ENCODE data around the gene RNF32. TPM values are rescaled to one million over a fixed set of nuclear protein-coding genes. Genes with fewer than 3 reads are reported as not detected.

Gene RNF32
- total RNA-seq, 4 donors from 2014 or later, result 0.30 to 4.2 (median 1.5) TPM

- intact Hi-C loops (cut with DNase I; ENCODE audit: low total_unique reads), result no loop called here
- no peak for TF ChIP-seq POLR2A (IDR thresholded peaks at IDR 0.05)
- no peak for TF ChIP-seq CTCF (IDR thresholded peaks at IDR 0.05)
- 68 to 69% methylated on average over 4 of the region's 4 CpGs for WGBS, 2 donors
- DNase-seq (ENCODE audit: low spot score in 2 of 2), result no peak
- H3K4me3 ChIP-seq (ENCODE audit: low read depth, poor library complexity, severe bottlenecking), result no peak overlapping the region
Measured at GRCh38 chr7:156655983-156656382, 15.4 kb downstream of the RNF32 start.

GRCh38 chr7:156656598-156656997, 16.0 kb downstream of the RNF32 start:
- WGBS, 2 donors, result 69 to 74% methylated on average over 7 of the region's 7 CpGs
- intact Hi-C loops (cut with DNase I; ENCODE audit: low total_unique reads), result no loop called here
- H3K4me3 ChIP-seq (ENCODE audit: low read depth, poor library complexity, severe bottlenecking), result no peak overlapping the region
- TF ChIP-seq CTCF (IDR thresholded peaks at IDR 0.05) (no peak), POLR2A (IDR thresholded peaks at IDR 0.05) (no peak)
- no peak for DNase-seq (ENCODE audit: low spot score in 2 of 2)

- H3K4me3 ChIP-seq (ENCODE audit: low read depth, poor library complexity, severe bottlenecking), result no peak overlapping the region
- intact Hi-C loops (cut with DNase I; ENCODE audit: low total_unique reads), result no loop called here
- 46 to 47% methylated on average over 4 of the region's 4 CpGs for WGBS, 2 donors
- TF ChIP-seq CTCF (IDR thresholded peaks at IDR 0.05) (no peak), POLR2A (IDR thresholded peaks at IDR 0.05) (no peak)
- no peak for DNase-seq (ENCODE audit: low spot score in 2 of 2)
Measured at GRCh38 chr7:156657681-156658080, 17.1 kb downstream of the RNF32 start.

GRCh38 chr7:156659203-156659602, 18.6 kb downstream of the RNF32 start:
- TF ChIP-seq POLR2A (IDR thresholded peaks at IDR 0.05), result no peak
- TF ChIP-seq CTCF (IDR thresholded peaks at IDR 0.05), result no peak
- 82 to 85% methylated on average over 6 of the region's 6 CpGs for WGBS, 2 donors
- intact Hi-C loops (cut with DNase I; ENCODE audit: low total_unique reads), result no loop called here

GRCh38 chr7:156659961-156660360, 19.4 kb downstream of the RNF32 start:
- 50 to 66% methylated on average over 11 of the region's 11 CpGs for WGBS, 2 donors
- H3K4me3 ChIP-seq (ENCODE audit: low read depth, poor library complexity, severe bottlenecking), result no peak overlapping the region
- DNase-seq (ENCODE audit: low spot score in 2 of 2), result no peak
- TF ChIP-seq CTCF (IDR thresholded peaks at IDR 0.05) (no peak), POLR2A (IDR thresholded peaks at IDR 0.05) (no peak)
- intact Hi-C loops (cut with DNase I; ENCODE audit: low total_unique reads), result no loop called here

More at GRCh38 chr7:156659203-156659602, 18.6 kb downstream of the RNF32 start:
- DNase-seq (ENCODE audit: low spot score in 2 of 2), result no peak
- no peak overlapping the region for H3K4me3 ChIP-seq (ENCODE audit: low read depth, poor library complexity, severe bottlenecking)

- 91 to 95% methylated on average over 5 of the region's 5 CpGs for WGBS, 2 donors
- intact Hi-C loops (cut with DNase I; ENCODE audit: low total_unique reads), result no loop called here
- no peak overlapping the region for H3K4me3 ChIP-seq (ENCODE audit: low read depth, poor library complexity, severe bottlenecking)
- TF ChIP-seq POLR2A (IDR thresholded peaks at IDR 0.05) (no peak), CTCF (IDR thresholded peaks at IDR 0.05) (no peak)
- DNase-seq (ENCODE audit: low spot score in 2 of 2), result no peak
Measured at GRCh38 chr7:156661637-156662036, 21.1 kb downstream of the RNF32 start.
